HG03575 (cell line): ENCODE measurements around the gene OR52B4.
"Not testable (repeated sequence)": the region's sequence is repeated elsewhere in the genome, so short reads cannot be mapped to it uniquely, and the experiment has no call there.

Source experiments
- ATAC-seq: cut with Tn5 transposase; IDR thresholded peaks from one replicate; pipeline ENCODE4 v1.9.1; 2021; ENCODE audit not compliant: unreplicated experiment, insufficient number of reproducible peaks, low FRiP score; ENCODE audit errors: extremely low read depth

The OR52B4 gene

DNA sequence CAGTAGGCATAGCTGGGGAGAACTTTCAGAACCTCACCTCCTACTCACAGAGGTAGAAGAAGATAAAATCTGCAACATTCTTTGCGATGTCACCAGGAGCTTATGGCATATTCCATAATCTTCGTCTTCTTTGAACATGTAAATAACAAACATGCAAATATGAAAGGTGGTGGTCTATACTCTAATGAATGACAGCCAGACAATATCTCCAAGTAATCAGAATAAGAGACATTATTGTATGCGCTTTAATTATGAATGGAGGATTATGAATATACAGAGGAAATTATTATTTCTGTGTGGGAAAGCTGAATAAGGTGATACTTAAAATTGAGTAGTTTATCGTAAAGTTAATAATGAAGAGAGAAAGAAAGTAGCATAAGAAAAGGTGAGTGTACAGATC lies at the start of gene OR52B4:
Gene OR52B4 (minus strand): TSS at position 101 of the 400 bp plus-strand sequence. CDS start 91 bp downstream, at position 10.
- no peak for ATAC-seq

DNA sequence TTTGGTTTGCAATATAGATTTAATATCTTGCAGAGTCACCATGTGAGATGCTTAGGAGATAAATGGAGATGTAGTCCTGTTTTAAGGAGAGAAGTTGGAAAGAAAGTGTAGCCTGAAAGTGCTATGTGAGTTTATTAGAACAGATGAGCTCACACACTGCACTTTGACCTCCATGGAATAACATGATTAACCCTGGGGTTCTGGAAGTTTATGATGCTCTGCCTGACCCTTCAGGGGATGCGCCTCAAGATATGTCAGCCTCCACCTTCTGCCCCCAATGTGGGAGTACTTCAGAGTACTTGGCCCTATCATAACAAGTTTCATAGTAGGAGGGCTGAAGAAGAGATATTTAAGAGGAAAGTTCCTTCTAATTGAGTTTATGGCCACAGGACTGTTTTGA lies 48.6 kb upstream of the OR52B4 start:
- ATAC-seq: no peak

DNA sequence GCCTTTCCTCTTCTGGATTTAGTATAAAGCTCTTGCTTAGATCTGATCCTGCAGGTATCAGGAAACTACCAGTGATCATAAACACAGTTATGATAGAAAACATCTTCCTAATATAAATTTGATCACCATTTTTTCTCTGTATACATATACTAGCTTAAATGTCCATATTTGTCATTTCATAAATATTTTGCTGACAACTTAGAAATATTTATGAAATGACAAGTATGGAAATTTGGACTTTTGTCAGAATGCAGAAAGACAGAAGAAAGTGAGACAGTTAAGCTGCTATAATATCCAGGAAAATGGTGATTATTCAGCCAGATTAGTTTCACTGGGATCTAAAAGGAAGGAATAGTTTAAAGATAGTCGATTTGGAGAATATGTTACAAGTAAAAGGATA lies 48.1 kb upstream of the OR52B4 start:
- no peak for ATAC-seq

DNA sequence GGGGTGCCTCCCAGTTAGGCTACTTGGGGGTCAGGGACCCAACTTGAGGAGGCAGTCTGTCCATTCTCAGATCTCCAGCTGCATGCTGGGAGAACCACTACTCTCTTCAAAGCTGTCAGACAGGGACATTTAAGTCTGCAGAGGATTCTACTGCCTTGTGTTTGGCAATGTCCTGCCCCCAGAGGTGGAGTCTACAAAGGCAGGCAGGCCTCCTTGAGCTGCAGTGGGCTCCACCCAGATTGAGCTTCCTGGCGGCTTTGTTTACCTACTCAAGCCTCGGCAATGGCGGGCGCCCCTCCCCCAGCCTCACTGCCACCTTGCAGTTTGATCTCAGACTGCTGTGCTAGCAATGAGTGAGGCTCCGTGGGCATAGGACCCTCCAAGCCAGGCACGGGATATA lies 38.0 kb upstream of the OR52B4 start:
- not testable (repeated sequence) for ATAC-seq

DNA sequence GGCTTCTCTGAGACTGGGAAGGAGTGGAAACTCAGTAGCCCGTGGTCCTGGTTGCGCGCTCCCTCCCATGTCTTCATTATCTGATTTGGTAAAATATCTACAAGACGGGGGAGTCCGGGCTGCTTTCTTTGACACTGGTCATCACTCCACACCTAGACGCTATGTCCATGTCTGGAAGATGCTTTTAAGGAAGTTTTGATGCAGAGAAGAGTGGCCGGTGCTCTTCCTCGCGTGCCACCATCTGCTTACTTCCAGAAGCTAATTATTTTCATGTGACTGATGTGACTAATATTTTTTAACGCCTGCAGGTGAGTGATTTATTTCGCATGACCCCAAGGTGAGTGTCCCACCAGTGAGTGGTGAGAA lies 25.7 kb upstream of the OR52B4 start:
- ATAC-seq: no peak

DNA sequence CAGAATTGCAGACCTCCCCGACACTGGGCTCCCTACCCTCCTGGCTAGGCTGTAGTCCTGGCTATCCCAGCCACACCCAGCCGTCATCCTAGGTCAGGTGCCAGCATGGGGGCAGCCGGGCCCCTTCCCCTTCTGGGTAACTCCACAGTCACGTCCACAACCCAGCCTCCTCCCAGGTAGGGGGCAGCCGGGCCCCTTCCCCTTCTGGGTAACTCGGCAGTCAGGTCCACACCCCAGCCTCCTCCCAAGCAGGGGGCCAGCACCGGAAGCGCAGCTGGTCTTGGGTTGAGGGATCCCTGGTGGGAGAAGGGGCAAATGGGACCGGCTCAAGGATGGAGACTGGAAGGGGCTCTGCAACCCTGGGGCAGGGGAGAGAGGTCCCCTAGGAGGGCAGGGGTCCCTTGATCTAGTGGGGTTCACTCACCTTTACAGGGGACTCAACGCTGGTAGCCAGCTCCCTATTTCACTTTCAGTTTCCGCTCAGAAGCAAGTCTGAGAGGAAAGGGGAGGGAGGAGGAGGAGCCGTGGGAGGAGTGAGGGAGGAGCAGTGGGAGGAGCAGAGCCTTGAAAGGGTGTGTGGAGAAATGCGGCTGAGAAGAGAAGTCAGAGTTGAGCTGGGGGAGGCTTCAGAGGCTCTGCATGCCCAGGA lies 25.1 kb upstream of the OR52B4 start, which contains the start of gene TRIM21:
Gene TRIM21 (minus strand): TSS at position 494 of the 649 bp plus-strand sequence. CDS start 3,293 bp downstream, outside the sequence.
- peak; percentile 97 for ATAC-seq

DNA sequence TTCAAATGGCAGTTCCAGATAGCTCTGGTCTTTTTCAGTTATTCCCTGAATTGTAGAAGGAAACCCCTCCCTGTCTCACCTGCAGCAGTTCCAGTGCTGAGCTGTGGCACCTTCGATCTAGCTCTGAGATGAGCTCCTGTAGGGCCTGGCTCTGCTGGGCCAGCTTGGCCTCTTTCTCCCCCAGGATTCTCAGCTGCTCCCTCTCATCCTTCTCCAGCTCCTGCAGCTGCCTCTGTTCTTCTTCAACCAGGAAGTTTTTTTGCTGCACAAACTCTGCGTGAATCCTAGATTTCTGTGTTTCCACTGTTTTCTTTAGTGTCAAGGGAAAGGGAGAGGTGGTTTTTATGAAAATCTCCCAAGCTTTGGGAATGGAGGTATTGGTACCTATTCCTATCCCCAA lies 20.0 kb upstream of the OR52B4 start:
- ATAC-seq: no peak

DNA sequence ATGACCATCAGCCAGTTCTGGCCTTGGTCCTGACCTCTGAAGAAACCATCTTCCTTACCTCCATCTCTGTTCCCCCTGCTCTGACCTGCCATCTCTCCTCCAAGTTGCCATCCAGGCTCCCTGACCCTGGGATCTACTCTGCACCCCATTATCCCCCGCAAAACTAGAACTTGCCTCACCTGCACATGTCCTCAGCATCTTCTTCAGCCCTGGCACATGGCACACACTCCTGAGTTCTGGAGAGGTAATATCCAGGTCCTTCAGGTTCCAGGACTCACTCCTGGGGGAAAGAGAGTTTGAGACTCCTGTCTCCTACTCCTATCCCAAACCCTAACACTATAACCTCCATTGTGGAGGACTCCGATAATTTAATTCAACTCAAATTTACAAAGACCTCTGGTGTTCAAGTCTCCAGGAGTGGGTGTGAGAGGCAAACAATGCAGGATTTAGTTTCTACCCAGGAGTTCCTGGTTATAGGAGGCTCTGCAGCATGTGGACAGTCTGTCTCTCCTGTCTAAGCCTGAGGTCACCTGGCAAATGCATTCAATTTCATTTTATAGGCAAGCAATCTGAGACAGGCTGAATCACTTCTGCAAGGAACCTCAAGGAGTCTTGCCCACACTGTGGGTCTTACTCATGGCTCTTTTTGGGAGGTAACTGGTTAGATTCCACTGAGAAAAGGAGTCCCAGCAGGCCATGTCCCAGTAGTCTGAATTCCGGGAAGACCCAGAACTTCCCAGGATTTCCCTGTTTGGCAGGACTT lies 18.0 kb upstream of the OR52B4 start:
- no peak for ATAC-seq

DNA sequence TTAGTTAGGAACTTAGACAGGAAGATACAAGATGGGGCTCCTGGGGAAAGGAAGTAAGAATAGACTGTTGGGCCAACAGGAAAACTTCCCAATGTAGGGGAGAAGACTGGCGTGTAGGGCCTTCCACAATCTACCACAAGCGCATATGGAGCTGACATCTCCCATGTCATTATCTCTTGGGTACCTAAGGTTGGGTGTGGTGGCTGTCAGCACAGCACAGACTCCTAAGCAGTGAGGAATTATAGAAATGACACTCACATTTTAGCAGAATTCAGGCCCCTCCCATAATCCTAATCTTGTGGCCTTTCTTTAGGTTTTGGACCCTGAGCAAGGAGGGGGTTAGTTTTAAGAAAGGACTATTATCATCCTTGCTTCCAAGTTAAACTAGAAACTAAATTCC lies 13.7 kb upstream of the OR52B4 start:
- ATAC-seq: no peak

DNA sequence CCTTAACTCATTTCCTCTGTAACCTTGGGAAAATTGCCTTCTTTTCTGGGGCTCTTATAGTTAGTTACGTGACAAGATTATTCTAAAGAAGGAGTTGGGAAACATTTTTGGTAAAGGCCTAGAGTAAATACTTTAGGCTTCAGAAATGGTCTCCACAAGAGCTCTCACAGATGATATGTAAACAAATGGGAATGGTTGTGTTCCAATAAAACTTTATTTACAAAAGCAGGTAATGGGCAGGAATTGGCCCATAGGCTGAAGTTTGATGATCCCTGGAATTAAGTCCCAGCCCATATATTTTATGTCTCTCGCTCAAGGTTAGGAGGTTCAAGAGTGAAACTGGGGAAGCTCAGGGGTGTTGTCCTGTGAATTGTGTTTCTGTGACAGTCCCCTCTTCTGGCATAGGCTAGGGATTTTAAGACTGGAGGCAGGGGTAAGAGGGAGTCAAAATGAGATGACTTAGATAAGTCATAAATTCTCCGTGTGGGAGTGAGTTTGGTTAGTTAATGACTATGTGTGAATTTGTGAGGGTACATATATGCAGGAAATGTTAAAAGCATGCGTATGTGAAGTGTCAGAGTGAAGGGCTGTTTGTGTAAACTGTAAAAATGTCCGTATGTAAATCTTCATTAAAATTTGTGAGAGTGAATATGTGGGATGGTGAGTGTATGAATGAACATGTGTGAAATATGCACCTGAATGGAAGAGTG lies 7.4 kb upstream of the OR52B4 start:
- ATAC-seq: no peak

DNA sequence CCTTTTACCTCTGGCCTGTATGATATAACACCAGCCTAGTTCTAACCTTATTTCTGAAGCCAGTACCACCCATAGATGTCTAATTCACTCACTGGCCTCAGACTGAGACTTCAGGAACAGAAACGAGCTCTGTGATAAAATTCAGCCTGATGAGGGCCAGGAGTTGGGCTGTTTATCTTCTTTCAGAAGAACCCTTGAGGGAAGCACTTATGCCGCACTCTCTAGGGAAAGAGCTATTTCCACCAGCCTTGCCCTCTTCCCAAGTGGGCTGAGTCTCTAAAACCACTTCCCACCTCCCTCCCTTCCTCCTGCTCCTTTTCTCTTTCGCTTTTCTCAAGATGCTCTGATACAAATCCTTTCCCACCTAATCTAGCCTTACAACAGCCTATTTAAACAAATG lies 2.0 kb upstream of the OR52B4 start:
- no peak for ATAC-seq

DNA sequence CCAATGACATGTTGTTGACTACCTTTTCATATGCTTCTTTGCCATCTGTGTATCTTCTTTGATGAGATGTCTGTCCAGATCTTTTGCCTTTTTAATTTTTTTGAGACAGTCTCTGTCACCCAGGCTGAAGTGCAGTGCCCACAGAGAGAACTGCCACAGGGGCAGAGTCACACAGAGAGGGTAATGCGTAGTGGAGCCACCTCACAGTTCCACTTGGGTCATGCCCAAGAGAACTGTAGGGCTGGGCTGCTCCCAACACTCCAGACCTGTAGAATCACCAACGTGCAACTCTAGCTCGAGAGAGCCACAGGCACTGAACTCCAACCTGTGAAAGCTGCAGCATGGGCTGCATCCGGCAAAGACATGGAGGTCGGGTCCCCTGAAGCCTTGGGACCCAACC lies 20.0 kb downstream of the OR52B4 start:
- not testable (repeated sequence) for ATAC-seq

DNA sequence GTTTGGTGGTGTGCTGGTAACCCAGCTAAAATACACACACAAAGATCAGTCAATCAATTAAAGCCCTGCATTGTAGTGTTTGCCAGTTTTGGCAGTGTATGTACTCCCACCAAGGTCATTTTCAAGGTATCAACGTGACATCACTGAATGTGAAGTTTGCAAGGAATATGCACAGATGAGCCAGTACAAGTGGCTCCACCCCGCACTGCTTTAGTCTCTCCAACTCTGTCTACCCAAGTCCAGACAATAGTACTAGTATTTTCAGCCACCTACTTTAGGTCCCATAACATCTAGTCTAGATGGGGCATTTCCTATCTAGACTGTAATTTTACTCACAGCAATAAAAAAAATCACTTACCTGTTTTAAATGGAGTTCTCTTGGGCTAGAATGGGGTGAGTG lies 22.8 kb downstream of the OR52B4 start:
- ATAC-seq: not testable (repeated sequence)

DNA sequence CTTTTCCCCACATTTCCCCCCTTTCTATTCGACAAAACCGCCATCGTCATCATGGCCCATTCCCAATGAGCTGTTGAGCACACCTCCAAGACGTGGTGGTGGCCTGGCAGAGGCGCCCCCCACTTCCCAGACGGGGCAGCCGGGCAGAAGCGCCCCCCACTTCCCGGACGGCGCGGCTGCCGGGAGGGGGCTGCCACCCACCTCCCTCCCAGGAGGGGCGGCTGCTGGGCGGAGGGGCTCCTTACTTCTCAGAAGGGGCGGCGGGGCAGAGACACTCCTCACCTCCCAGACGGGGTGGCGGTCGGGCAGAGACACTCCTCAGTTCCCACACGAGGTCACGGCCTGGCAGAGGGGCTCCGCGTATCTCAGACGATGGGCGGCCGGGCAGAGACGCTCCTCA lies 33.8 kb downstream of the OR52B4 start:
- not testable (repeated sequence) for ATAC-seq
